Activated CD4-positive, CD25-positive, alpha-beta regulatory T cell treated with anti-CD3 and anti-CD28 coated beads, Interleukin-2, amount 50 U/mL, for 72 hours (primary cell): ENCODE results near the gene C1orf105.
"Not testable (repeated sequence)": the region's sequence is repeated elsewhere in the genome, so short reads cannot be mapped to it uniquely, and the experiment has no call there.

ENCODE experiments used
- DNase-seq: peaks from one replicate; pipeline ENCODE4 v3.0.0; 2021

The C1orf105 gene

GRCh38 chr1:172429331-172430127 lies 9.0 kb downstream of the C1orf105 start:
- no peak for DNase-seq

- DNase-seq: no peak
Measured at GRCh38 chr1:172430128-172430454, 9.6 kb downstream of the C1orf105 start.

- DNase-seq: no peak
Measured at GRCh38 chr1:172431204-172431603, 10.7 kb downstream of the C1orf105 start.

GRCh38 chr1:172431721-172432192 lies 11.3 kb downstream of the C1orf105 start:
- DNase-seq: no peak

GRCh38 chr1:172437183-172437582 lies 16.7 kb downstream of the C1orf105 start:
- not testable (repeated sequence) for DNase-seq

GRCh38 chr1:172442404-172442803 lies 21.9 kb downstream of the C1orf105 start:
- DNase-seq: no peak

GRCh38 chr1:172442843-172443565 lies 22.5 kb downstream of the C1orf105 start:
- no peak for DNase-seq

- DNase-seq: peak; percentile 92
Measured at GRCh38 chr1:172443666-172444453, 23.4 kb downstream of the C1orf105 start, which contains the start of gene PIGC. PIGC (minus strand) TSS chr1:172444069; CDS start chr1:172442622, 1,447 bp downstream.

GRCh38 chr1:172446547-172446946 lies 26.1 kb downstream of the C1orf105 start:
- no peak for DNase-seq

GRCh38 chr1:172447641-172448040 lies 27.2 kb downstream of the C1orf105 start:
- no peak for DNase-seq

- no peak for DNase-seq
Measured at GRCh38 chr1:172448995-172449584, 28.6 kb downstream of the C1orf105 start.

- DNase-seq: peak; percentile 37
Measured at GRCh38 chr1:172449585-172450523, 29.4 kb downstream of the C1orf105 start.

GRCh38 chr1:172450524-172450885 lies 30.0 kb downstream of the C1orf105 start:
- DNase-seq: no peak

GRCh38 chr1:172451002-172451443 lies 30.5 kb downstream of the C1orf105 start:
- no peak for DNase-seq

GRCh38 chr1:172452536-172453152 lies 32.2 kb downstream of the C1orf105 start:
- DNase-seq: no peak

- no peak for DNase-seq
Measured at GRCh38 chr1:172453153-172453545, 32.7 kb downstream of the C1orf105 start.

GRCh38 chr1:172453607-172454006 lies 33.1 kb downstream of the C1orf105 start:
- DNase-seq: no peak

GRCh38 chr1:172455451-172455850 lies 35.0 kb downstream of the C1orf105 start:
- no peak for DNase-seq

GRCh38 chr1:172456344-172456769 lies 35.9 kb downstream of the C1orf105 start:
- no peak for DNase-seq

- DNase-seq: no peak
Measured at GRCh38 chr1:172457479-172458130, 37.1 kb downstream of the C1orf105 start.

- DNase-seq: no peak
Measured at GRCh38 chr1:172460177-172460576, 39.7 kb downstream of the C1orf105 start.
